Kidney capillary endothelial cell (primary cell): ENCODE results near the gene RRBP1.

Experiments used
- DNase-seq: peaks from one replicate; pipeline ENCODE4 v3.0.0-alpha.2; 2018; ENCODE audit warnings: low spot score

Gene RRBP1

DNA sequence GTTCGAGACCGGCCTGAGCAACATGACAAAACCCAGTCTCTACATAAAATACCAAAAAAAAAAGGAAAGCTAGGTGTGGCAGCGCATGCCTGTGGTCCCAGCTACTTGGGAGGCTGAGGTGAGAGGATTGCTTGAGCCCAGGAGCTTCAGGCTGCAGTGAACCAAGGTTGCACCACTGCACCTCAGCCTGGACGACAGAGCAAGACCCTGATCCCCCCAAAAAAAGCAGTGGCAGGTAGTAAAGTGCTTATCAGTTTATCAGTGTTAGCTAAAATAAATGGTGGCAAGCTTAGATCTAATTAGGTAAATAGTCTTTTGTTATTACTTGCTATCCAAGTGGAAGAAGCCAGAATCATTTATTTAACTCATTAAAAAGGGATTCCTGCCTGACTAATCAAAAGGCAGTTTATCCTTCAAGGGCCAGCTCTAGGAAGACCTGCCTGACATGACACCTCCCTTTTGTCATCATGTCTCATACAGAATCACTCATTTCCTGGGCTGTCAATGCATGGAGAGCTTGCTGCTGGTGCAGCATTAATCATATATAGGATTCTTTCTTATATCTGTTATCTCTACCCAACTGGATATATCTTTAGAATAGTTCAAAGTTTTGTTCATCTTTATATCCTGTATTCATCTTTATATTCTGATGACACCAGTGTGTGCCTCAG is 102.5 kb downstream of the RRBP1 start:
- no peak for DNase-seq

DNA sequence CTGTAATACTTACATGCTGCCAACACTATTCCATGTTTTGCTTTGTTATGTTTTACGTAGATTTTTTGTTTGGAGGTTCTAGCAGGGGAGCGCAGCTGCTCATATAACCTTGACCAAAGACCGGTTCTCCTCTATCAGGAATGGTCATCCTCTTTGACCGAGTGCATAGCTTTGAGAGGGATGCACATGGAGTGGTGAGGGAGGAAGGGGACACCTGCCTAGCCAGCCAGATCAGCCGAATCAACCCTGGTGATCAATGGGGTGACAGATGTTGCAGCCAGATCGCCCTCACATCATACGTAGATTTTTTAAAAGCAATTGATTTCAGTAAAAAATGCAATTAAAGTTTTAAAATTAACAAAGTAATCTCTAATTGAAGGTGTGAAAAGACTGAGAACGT is 105.8 kb downstream of the RRBP1 start:
- no peak for DNase-seq

- DNase-seq: no peak
Observed at GRCh38 chr20:17573463-17573862, 108.6 kb downstream of the RRBP1 start.

- no peak for DNase-seq
Observed at GRCh38 chr20:17572034-17572638, 109.9 kb downstream of the RRBP1 start.

GRCh38 chr20:17571153-17571527 is 110.9 kb downstream of the RRBP1 start:
- DNase-seq: no peak

DNA sequence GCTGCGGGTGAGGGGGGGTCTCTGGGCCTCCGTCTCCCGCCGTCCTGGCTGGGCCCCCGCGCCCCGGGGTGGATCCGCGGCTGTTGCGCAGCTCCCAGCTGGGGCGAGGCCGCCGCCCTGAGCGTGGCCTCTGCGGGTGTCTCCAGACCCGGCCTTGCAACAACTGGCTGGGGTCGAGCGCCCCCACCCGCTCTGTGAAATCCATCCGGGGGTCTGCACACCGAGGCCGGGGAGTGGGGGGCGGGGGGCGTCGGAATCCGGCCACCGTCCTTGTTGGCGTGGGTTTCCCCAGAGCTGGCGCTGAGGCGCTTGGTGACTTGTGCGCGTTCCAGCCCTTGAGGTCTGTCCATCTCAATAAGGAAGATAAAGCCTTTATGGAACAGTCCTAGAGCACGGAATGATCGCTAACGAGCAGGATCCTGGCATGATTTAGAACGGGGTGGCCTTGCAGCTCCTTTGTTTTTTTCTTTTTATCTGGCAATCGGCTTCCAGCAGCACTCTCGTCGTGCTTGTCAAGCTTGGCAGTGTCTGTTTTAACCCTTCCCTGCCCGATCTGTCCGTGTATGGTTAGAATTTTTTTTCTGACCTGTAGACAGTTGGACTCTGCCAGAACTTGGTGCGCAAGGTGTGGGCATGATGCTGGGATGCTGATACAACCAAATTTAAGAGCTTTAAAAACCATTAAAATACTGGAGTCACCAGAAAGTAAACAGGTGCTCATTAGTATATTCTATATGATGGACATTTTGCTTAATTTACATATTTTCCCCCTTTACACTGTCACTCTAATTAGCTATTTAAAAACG is 111.5 kb downstream of the RRBP1 start:
- DNase-seq: no peak

- peak; percentile 85 for DNase-seq
Observed at GRCh38 chr20:17569616-17570346, 112.3 kb downstream of the RRBP1 start, which contains the start of gene DSTN. Gene DSTN, plus strand, starts transcription at chr20:17570075. Its CDS starts 134 bp downstream, at chr20:17570209.

GRCh38 chr20:17568972-17569521 is 113.0 kb downstream of the RRBP1 start:
- DNase-seq: peak; percentile 96

DNA sequence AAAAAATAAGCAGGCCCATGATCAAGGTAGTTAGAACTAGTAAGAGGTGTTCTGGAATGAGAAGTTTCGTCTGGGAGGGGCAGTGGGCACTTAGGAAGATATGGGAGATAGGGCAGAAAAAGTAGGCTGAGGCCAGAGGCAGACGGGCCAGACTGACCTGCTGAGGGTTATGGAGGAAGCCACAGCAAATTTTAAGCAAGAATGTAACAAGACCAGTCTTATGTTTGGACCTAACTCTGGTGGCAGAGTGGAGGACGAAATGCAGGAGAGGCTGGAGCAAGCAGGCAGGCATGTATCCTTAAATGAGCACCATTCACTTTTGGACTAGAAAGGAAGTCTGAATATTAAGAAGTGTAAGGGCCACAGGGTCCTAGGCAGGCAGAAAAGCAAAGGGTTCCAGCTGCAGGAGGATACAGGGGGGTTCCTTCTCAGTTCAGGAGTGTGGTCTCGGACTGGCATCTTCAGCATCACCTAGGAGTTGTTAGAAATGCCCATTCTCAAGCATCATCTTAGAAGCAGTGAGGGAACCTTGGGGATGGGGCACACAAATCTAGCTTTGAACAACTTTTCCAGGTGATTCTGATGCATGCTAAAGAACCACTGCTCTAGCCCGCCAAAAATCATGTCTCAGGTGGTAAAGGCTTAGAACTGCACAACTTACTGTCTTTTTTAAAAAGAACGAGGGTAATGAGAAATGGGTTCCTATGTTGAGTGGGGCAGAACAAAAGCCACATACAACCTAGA is 113.8 kb downstream of the RRBP1 start:
- DNase-seq: no peak

GRCh38 chr20:17566345-17566744 is 115.7 kb downstream of the RRBP1 start:
- DNase-seq: no peak

DNA sequence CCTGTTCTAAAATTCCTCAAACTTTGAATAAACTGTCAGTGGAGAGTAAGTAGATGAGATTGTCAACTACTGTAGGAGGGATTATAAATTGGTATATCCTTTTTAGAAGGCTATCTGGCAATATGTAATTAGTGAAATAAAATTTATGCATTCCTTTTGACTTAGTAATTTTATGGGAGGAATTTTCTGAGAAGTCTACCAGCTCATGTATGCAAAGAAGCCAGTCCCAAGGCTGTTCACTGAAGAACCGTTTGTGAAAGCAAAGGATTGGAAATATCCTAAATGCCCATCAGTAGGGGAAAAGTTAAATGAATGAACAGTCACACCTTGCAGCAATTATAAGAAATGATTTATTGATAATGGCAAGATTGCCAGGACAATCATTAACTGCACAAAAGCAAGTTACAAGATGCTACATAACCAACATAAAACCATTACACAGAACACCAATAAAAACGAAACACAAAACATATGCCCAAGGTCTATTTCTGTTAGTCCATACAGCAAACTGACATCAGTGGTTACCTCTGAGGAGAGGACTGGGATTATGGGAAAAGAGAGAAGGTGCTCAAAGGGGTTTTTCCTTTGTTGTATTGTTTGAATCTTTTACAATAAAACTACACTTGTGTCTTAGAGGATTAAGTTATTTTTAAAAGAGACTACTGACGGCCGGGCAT is 116.7 kb downstream of the RRBP1 start:
- no peak for DNase-seq
